ENCODE measurements around the gene MED15.

DNA sequence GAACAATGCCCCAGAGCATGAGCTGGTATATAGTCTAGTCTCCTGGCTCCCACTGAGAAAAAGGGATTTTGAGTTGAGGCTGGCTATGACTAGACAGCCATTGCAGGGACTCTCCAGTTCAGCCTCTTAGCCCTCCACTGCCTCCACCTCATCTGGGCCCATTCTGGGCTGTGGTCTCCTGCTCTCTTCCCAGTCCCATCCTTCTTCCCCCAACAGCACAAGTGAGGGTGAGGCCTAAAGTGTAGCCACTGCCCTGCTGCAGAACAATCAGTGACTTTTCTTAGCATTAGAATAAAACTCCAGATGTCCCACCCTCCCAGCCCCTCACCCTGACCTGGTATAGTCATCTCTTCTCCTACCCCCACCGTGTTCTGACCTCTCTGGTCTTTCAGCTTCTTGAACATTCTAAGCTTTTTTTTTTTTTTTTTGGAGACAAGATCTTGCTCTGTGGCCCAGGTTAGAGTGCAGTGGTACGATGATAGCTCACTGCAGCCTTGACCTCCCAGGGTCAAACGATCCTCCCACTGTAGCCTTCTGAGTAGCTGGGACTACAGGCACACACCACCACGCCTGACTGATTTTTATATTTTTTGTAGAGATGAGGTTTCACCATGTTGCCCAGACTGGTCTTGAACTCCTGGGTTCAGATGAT lies 4.3 kb downstream of the MED15 start:
- no peak for TF ChIP-seq EZH2 (IDR thresholded peaks at IDR 0.05)
- TF ChIP-seq POLR2AphosphoS5 (IDR thresholded peaks at IDR 0.05; ENCODE audit: borderline replicate concordance, low read depth, low read length) = no peak
- TF ChIP-seq FOXP2 (optimal IDR thresholded peaks at IDR 0.05; ENCODE audit: control extremely low read depth, extremely low read length, insufficient read depth) = no peak

Data from SK-N-MC (cell line).